Stimulated activated CD8-positive, alpha-beta memory T cell treated with anti-CD3 and anti-CD28 coated beads, Interleukin-12 subunit alpha, Interleukin-12 subunit beta, amount 100 ng/mL, for 4 hours (primary cell): Measurements from ENCODE around the gene SCRT2.

Source experiments
- DNase-seq: peaks from one replicate; pipeline ENCODE4 v3.0.0-alpha.2; 2020; ENCODE audit warnings: low read depth

SCRT2 gene

GRCh38 chr20:672963-673602 is 2.5 kb downstream of the SCRT2 start:
- no peak for DNase-seq

DNA sequence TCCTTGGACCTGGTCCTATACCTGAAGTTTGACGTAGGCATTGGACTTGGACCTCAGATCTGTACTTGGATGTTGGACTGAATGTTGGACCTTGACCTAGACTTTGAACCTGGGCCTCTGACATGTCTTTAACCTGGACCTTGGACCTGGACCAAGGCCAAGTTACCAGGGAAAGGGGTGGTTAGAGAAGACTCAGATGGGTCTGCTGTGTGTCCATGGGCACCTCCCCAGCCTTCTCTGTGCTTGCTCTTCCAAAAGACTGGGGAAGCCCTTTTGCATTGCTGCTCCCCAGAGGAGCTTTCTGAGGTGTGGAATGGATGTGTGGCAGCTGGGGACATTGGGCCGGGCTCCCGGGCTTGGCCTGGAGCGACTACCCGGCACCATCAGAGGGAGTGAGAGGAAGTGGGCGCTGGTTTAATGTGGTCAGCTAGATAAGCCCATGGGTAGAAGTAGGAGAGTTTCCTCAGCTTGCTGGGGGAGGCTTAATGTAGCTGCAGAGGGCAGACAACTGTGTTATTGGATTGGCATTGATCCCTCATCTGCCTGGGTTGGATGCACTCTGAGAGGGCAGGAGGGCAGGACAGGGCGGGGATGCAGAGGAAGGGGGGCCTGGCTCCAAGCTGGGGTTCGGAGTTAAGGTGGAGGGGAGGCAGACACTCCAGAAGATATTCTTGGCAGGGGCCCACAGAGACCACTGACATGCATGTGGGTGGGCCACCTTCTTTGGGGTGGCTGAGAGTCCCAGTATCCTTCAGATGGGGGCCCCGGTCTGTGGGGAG is 4.2 kb downstream of the SCRT2 start:
- no peak for DNase-seq

DNA sequence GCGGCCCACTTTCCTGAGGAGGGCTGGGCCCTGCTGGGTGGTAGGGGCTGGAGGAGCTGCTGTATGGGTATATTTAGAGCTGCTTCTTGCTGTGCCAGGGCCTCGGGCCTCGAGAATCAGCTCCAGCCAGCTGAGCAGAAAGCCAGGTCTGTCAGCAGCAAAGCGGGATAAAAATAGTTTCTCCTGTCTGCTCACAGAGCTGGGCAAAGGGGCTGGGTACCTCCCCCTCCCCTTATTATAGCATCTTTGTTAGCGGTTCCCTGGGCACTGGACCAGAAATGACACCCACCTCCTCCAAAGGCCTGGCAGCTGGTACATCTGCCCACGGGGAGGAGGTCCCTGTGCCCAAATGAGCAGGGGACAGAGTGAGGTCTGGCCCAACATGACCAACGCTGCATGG is 6.0 kb downstream of the SCRT2 start:
- no peak for DNase-seq

DNA sequence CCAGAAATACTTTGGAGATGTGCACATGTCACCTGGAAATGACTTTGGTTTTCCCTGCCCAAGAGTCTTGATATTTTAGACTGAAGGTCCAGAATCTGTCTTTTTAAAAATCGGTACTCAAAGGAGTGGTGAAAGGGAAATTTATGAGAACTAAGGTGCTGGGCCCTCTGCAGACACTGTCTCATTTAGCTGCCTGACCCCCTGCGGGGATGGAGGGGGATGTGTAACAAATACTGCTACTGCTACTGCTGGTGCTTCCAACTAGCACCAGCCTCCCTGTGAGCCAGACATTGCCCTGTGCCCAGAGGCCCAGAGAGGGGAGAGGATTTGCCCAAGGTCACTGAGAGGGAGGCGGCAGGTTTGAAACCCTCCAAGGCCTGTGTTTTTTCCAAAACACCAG is 7.0 kb downstream of the SCRT2 start:
- DNase-seq, result no peak

- DNase-seq, result no peak
These were observed 7.6 kb downstream of the SCRT2 start for GRCh38 chr20:668050-668449.

- peak; percentile 37 for DNase-seq
These were observed 8.1 kb downstream of the SCRT2 start for GRCh38 chr20:667351-668034.

DNA sequence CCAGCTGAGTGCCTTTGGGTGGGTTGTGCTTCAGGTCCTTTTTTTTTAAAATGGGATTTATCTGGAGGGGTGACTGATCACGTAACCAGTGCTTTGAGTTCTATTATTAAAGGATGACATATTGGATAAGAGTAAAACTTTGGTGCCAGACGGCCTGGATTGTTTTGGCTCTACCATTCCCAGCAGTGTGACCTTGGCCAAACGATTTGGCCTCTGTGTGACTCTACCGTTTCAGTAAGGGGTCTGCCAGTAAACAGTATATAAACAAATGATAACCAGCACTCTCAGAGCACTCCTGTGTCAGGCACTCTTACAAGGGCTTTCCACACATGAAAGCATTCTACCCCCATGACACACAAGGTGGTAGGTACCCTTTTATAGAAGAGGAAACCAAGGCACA is 8.7 kb downstream of the SCRT2 start:
- no peak for DNase-seq

DNA sequence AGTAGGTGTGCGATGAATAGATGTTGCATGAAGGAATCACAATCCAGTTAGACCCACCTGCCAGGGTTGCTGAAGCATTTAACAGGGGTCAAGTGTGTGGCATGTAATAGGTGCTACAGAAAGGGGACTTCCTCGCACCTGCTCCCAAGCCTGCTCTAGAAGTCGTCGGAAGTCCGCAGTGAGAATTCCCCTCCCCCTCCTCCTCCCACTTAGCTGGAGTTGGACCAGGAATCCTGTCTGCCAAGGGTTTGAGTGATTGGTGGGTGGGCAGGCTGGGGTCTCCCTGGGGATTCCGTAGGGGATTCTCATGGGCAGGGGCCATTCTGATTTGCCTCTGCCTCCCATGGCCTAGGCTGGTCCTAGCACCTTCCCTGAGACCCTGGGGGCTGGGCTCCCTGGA is 10.3 kb downstream of the SCRT2 start:
- no peak for DNase-seq

- DNase-seq, result no peak
These were observed 11.0 kb downstream of the SCRT2 start for GRCh38 chr20:664576-664975.

DNA sequence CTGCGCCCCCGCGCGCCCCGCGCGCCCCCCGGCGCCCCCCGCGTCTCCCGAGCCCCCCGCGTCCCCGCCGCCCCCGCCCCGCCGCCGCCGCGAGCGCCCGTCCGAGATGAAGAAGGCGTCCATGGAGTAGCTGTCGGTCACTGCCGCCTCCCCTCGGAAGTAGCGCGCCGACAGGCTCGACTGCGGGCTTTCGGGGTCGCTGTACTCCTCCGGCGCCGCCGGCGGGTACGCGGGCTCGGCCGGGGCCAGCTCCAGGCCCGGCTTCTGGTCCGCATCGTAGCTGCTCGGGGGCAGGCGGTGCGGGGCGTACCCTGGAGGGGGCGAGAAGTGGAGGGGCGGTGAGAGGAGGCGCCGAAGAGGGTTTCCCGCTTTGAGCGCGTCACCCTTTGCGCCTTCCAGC is 11.5 kb downstream of the SCRT2 start:
- DNase-seq, result no peak

DNA sequence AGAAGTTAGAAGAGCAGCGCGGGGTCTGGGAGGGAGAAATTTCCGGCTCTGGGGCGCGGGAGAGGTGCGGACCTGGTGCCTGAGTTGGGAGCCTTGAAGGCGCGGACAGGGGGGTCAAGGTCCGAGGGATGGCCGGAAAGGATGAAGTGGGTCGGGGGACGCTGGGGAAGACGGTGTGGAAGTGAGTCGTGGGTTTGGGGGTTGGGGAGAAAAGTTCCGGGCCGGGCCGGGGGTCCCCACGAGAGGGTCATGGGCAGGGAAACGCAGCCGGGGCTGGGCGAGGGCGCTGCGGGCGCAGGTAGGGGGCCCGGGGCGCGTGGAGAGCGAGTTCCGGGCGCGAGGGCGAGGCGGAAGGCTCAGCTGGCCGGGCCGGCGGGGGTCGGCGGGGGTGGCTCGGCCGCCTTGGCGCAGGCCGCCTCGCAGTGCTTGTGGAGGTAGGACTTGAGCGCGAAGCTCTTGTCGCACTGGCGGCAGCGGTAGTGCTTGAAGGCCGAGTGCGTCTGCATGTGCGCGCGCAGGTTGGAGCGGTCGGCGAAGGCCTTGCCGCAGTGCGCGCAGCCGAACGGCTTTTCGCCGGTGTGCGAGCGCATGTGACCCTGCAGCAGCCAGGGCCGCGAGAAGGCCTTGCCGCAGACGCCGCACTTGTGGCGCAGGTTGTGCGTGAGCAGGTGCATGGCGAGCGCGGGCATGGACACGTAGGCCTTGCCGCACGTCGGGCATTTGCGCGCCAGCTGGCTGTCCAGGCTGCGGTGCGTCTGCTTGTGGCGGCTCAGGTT is 12.1 kb downstream of the SCRT2 start:
- no peak for DNase-seq

DNA sequence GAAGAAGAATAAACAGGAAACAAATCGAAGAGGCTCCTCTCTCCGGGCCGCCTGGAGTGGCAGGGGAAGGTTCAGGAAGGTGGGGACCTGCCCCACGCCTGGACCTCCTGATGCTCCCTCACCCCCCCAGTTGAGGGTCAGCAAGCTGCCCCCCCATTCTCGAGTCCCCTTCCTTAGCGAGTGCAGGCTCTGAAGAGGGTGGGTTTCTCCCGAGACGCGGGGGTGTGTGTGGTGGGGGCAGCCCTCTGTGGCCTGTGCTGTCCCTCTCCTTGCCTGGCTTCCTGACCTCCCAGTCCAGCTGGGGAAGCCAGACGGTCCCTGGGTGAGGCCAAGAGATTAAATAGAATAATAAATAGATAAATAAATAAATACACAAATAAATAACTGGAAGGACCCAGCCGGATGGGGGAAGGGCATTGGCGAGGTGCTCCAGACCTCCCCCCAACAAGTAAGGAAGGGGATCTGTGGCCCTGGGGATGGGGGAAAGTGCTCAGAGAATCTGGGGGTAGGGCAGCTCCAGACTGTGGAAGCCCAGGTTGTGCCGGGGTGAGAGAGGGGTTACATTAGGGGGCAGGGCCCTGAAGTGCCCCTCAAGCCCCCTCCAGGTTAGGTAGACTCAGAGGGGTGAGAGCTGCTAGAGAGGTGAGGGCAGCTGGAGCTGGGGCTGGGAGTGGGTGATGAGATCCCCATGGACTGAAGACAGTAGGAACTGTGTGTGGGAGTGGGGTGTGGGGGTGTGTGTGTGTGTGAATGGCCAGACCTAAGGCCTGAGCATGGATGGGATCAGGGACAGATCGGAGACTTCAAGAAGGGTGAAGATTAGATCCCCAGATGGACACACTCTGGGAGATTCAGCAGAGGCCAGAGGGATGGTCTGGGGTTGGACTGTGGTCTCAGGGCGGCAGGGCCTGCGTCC is 13.1 kb downstream of the SCRT2 start:
- no peak for DNase-seq

- no peak for DNase-seq
These were observed 13.9 kb downstream of the SCRT2 start for GRCh38 chr20:661474-662270.

DNA sequence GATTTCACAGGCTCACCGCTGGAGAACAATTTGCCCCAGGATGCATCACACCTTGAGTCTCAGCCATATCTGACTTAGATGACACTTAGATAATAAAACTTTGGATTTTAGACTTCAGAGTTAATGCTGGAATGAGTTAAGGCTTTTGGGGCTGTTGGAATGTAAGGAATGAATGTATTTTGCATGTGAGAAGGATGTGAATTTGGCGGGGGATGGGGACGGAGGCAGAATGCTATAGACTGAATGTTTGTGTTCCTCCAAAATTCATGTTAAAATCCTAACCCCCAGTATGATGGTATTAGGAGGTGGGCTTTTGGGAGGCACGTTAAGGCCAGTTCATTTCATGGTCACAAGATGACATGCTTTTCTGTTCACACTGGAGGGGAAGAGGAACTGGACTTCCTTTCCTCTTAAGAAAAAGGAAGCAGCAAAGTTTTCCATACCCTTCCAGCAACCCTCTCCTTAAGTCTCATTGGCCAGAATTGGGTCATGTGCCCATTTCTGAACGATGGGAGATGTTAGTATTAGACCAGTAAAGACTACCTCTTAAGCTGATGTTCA is 16.8 kb downstream of the SCRT2 start:
- no peak for DNase-seq

- no peak for DNase-seq
These were observed 17.4 kb downstream of the SCRT2 start for GRCh38 chr20:658202-658601.

DNA sequence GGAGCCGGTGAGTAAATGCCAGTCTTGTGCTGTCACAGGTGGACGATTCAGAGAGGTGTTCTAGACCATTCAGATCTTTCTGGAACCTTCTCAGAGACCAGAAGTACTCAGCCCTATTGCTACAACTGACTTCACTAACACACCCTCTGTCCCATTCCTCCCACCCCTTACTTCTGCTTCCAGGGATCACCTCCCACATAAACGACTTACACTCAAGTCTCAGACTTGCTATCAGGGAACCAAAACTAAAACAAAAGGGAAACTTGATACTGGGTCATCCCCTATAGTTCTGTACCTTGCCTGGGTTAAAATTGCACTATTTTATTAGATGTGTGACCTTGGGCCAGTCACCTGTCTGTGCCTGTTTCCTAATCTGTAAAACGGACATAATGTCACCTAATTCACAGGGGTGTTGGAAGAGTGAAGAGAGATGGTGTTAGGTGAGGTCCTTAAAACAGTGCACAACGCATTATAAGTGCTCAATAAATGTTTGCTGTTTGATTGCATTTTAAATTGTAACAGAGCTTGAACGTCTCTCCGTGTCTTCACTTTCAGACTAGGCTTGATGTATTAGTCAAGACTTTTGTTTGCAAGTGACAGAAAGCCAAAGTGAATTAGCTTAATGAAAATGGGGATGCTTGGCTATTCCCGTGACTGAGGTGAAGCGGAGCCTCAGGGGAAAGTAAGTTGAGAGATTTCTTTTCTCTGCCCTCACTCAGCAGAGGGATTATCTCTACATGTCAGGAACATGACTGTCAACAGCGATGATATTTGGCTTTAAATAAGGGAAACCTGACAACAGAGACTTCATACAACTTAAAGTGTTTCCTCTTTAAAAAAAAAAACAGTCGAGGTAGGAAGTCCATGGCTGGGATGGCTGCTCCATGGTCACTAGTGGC is 19.6 kb downstream of the SCRT2 start:
- no peak for DNase-seq

GRCh38 chr20:654417-654750 is 21.2 kb downstream of the SCRT2 start:
- no peak for DNase-seq

DNA sequence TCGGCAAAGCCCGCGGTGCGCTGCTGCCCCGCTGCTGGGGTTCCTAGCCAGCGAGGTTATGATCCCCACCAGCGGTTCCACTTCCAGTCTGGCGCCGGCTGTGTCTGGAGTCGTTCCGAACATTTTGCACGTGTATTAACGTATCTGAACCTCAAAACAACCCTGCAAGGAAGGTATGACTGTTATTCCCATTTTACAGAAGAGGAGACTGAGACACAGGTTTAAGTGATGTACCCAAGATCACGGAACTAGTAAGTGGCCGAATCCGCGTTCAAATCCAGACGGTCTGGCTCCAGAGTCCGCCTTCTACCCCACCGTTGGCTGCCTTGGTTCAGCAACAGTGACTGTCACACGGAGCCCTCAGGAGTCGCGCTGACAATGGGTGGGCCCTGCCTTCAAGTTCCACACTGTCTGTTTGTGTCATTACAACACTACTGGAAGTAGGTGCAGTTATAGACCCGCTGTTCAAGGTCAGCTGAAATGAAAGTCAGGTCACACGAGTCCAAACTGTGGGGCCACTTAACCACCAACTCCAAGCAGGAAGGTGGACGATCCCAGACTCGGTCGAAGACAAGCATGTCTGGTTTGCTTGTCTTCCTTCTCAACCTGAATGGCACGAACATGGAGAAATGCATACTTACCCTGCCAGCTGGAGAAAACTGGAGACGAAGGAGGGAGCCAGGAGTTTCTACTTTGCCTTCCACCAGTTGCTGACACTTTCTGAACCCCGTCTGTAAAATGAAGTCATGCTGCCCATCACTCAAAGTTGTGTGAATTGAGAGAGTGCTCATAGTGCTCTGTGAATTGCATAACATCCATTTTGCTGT is 21.8 kb downstream of the SCRT2 start:
- no peak for DNase-seq
